Stimulated activated CD4-positive, alpha-beta T cell treated with anti-CD3 and anti-CD28 coated beads, TNF-alpha, amount 100 ng/mL, for 48 hours (primary cell): ENCODE results near the gene IGF2BP3.

Experiments used
- DNase-seq, 3 donors: peaks; one replicate each; pipeline ENCODE4 v3.0.0-alpha.2; 2020; ENCODE audit warnings: low read depth in 3 of 3

The IGF2BP3 gene

GRCh38 chr7:23378996-23379395 is 91.3 kb downstream of the IGF2BP3 start:
- DNase-seq: no peak

- DNase-seq: no peak
These were observed 93.2 kb downstream of the IGF2BP3 start for GRCh38 chr7:23377134-23377533.

- peak; percentile 35 to 71 (median 41) for DNase-seq
These were observed 96.9 kb downstream of the IGF2BP3 start for GRCh38 chr7:23373151-23374004.

- no peak for DNase-seq
These were observed 97.7 kb downstream of the IGF2BP3 start for GRCh38 chr7:23372611-23373010.

GRCh38 chr7:23371654-23372053 is 98.6 kb downstream of the IGF2BP3 start:
- DNase-seq: no peak

- no peak for DNase-seq
These were observed 100.4 kb downstream of the IGF2BP3 start for GRCh38 chr7:23369695-23370404.

- no peak for DNase-seq
These were observed 101.2 kb downstream of the IGF2BP3 start for GRCh38 chr7:23369100-23369499.

GRCh38 chr7:23358152-23358674 is 112.1 kb downstream of the IGF2BP3 start:
- no peak for DNase-seq

GRCh38 chr7:23357190-23358093 is 112.8 kb downstream of the IGF2BP3 start:
- no peak for DNase-seq

- no peak for DNase-seq
These were observed 113.6 kb downstream of the IGF2BP3 start for GRCh38 chr7:23356726-23357125.

GRCh38 chr7:23356168-23356567 is 114.1 kb downstream of the IGF2BP3 start:
- DNase-seq: no peak

GRCh38 chr7:23353172-23353571 is 117.1 kb downstream of the IGF2BP3 start:
- no peak for DNase-seq

- DNase-seq: no peak
These were observed 119.8 kb downstream of the IGF2BP3 start for GRCh38 chr7:23350466-23350865.

- DNase-seq: no peak
These were observed 120.7 kb downstream of the IGF2BP3 start for GRCh38 chr7:23349484-23350157.

- DNase-seq: no peak
These were observed 122.6 kb downstream of the IGF2BP3 start for GRCh38 chr7:23347682-23348180.

GRCh38 chr7:23347033-23347681 is 123.1 kb downstream of the IGF2BP3 start:
- DNase-seq: no peak

GRCh38 chr7:23346316-23346715 is 124.0 kb downstream of the IGF2BP3 start:
- no peak for DNase-seq

- DNase-seq: no peak
These were observed 124.7 kb downstream of the IGF2BP3 start for GRCh38 chr7:23345601-23346000.

- no peak for DNase-seq
These were observed 126.3 kb downstream of the IGF2BP3 start for GRCh38 chr7:23343806-23344475.

GRCh38 chr7:23343102-23343501 is 127.2 kb downstream of the IGF2BP3 start:
- no peak for DNase-seq
